HEK293 (cell line): Measurements from ENCODE around the gene NDUFV1.

Experiments used
- MZF1 ChIP-seq: fragments of 450-650 bp; formaldehyde crosslinking; IDR thresholded peaks from 2 replicates; pipeline ENCODE4 v1.5.1; 2017; ENCODE audit warnings: missing biosample characterization, missing genetic modification characterization, borderline replicate concordance
- REPIN1 ChIP-seq: fragments of 450-650 bp; formaldehyde crosslinking; IDR thresholded peaks from 2 replicates; pipeline ENCODE4 v1.5.1; 2017; ENCODE audit warnings: missing biosample characterization, missing genetic modification characterization, low read depth
- ZFP37 ChIP-seq: fragments of 450-650 bp; formaldehyde crosslinking; IDR thresholded peaks from 2 replicates; pipeline ENCODE4 v1.5.1; 2016; ENCODE audit warnings: missing biosample characterization, missing genetic modification characterization
- ZNF10 ChIP-seq: fragments of 450-650 bp; formaldehyde crosslinking; IDR thresholded peaks from 2 replicates; pipeline ENCODE4 v1.5.1; 2017; ENCODE audit warnings: missing biosample characterization, missing genetic modification characterization
- ZNF350 ChIP-seq: fragments of 450-650 bp; formaldehyde crosslinking; IDR thresholded peaks from 2 replicates; pipeline ENCODE4 v1.5.0; 2017; ENCODE audit warnings: missing biosample characterization, mild to moderate bottlenecking, missing genetic modification characterization
- TF ChIP-seq, protein P1 (sequence below): fragments of 450-650 bp; formaldehyde crosslinking; IDR thresholded peaks from 2 replicates; pipeline ENCODE4 v1.5.1; 2016; ENCODE audit warnings: missing biosample characterization, missing genetic modification characterization
- TF ChIP-seq, protein P2 (sequence below): fragments of 450-650 bp; formaldehyde crosslinking; IDR thresholded peaks from 2 replicates; pipeline ENCODE4 v1.5.1; 2016; ENCODE audit warnings: missing biosample characterization, missing genetic modification characterization
- TF ChIP-seq, protein P3 (sequence below): fragments of 450-650 bp; formaldehyde crosslinking; IDR thresholded peaks from 2 replicates; pipeline ENCODE4 v1.5.1; 2016; ENCODE audit warnings: missing biosample characterization, missing genetic modification characterization
- TF ChIP-seq, protein P4 (sequence below): fragments of 450-650 bp; formaldehyde crosslinking; IDR thresholded peaks from 2 replicates; pipeline ENCODE4; 2016; ENCODE audit warnings: missing biosample characterization, missing genetic modification characterization
- TF ChIP-seq, protein P5 (sequence below): fragments of 450-650 bp; formaldehyde crosslinking; IDR thresholded peaks from 2 replicates; pipeline ENCODE4 v1.5.1; 2017; ENCODE audit warnings: missing biosample characterization, missing genetic modification characterization
- TF ChIP-seq, protein P6 (sequence below): fragments of 450-650 bp; formaldehyde crosslinking; IDR thresholded peaks from 2 replicates; pipeline ENCODE4 v1.5.1; 2017; ENCODE audit warnings: missing biosample characterization, missing genetic modification characterization

DNA sequence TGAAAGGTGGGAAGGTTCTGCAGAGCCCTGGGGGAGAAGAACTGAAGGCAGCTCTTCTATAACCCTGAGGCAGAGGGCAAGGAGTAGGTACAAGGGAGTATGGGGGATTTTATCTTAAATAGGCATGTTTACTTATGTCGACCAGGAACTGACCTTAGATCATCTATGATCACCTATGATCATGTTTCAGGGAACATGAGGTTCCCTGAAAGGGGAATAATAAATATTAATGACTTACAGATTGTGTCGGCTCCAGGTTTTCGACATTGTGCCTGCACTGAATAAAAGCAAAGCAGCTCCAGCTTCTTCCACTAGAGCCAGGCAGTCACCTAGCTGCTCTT lies 13.2 kb upstream of the NDUFV1 start:
- TF ChIP-seq, protein P1, sequence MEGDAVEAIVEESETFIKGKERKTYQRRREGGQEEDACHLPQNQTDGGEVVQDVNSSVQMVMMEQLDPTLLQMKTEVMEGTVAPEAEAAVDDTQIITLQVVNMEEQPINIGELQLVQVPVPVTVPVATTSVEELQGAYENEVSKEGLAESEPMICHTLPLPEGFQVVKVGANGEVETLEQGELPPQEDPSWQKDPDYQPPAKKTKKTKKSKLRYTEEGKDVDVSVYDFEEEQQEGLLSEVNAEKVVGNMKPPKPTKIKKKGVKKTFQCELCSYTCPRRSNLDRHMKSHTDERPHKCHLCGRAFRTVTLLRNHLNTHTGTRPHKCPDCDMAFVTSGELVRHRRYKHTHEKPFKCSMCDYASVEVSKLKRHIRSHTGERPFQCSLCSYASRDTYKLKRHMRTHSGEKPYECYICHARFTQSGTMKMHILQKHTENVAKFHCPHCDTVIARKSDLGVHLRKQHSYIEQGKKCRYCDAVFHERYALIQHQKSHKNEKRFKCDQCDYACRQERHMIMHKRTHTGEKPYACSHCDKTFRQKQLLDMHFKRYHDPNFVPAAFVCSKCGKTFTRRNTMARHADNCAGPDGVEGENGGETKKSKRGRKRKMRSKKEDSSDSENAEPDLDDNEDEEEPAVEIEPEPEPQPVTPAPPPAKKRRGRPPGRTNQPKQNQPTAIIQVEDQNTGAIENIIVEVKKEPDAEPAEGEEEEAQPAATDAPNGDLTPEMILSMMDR (tag by site-specific recombination) = no peak
- TF ChIP-seq, protein P2, sequence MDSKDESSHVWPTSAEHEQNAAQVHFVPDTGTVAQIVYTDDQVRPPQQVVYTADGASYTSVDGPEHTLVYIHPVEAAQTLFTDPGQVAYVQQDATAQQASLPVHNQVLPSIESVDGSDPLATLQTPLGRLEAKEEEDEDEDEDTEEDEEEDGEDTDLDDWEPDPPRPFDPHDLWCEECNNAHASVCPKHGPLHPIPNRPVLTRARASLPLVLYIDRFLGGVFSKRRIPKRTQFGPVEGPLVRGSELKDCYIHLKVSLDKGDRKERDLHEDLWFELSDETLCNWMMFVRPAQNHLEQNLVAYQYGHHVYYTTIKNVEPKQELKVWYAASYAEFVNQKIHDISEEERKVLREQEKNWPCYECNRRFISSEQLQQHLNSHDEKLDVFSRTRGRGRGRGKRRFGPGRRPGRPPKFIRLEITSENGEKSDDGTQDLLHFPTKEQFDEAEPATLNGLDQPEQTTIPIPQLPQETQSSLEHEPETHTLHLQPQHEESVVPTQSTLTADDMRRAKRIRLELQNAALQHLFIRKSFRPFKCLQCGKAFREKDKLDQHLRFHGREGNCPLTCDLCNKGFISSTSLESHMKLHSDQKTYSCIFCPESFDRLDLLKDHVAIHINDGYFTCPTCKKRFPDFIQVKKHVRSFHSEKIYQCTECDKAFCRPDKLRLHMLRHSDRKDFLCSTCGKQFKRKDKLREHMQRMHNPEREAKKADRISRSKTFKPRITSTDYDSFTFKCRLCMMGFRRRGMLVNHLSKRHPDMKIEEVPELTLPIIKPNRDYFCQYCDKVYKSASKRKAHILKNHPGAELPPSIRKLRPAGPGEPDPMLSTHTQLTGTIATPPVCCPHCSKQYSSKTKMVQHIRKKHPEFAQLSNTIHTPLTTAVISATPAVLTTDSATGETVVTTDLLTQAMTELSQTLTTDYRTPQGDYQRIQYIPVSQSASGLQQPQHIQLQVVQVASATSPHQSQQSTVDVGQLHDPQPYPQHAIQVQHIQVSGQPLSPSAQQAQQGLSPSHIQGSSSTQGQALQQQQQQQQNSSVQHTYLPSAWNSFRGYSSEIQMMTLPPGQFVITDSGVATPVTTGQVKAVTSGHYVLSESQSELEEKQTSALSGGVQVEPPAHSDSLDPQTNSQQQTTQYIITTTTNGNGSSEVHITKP (tag by site-specific recombination) = no peak
- TF ChIP-seq, protein P3, sequence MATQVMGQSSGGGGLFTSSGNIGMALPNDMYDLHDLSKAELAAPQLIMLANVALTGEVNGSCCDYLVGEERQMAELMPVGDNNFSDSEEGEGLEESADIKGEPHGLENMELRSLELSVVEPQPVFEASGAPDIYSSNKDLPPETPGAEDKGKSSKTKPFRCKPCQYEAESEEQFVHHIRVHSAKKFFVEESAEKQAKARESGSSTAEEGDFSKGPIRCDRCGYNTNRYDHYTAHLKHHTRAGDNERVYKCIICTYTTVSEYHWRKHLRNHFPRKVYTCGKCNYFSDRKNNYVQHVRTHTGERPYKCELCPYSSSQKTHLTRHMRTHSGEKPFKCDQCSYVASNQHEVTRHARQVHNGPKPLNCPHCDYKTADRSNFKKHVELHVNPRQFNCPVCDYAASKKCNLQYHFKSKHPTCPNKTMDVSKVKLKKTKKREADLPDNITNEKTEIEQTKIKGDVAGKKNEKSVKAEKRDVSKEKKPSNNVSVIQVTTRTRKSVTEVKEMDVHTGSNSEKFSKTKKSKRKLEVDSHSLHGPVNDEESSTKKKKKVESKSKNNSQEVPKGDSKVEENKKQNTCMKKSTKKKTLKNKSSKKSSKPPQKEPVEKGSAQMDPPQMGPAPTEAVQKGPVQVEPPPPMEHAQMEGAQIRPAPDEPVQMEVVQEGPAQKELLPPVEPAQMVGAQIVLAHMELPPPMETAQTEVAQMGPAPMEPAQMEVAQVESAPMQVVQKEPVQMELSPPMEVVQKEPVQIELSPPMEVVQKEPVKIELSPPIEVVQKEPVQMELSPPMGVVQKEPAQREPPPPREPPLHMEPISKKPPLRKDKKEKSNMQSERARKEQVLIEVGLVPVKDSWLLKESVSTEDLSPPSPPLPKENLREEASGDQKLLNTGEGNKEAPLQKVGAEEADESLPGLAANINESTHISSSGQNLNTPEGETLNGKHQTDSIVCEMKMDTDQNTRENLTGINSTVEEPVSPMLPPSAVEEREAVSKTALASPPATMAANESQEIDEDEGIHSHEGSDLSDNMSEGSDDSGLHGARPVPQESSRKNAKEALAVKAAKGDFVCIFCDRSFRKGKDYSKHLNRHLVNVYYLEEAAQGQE (tag by site-specific recombination) = no peak
- TF ChIP-seq MZF1 (tag by site-specific recombination) (no peak), ZFP37 (tag by site-specific recombination) (no peak), ZNF10 (no peak), REPIN1 (tag by site-specific recombination) (no peak), ZNF350 (no peak)
- TF ChIP-seq, protein P4, sequence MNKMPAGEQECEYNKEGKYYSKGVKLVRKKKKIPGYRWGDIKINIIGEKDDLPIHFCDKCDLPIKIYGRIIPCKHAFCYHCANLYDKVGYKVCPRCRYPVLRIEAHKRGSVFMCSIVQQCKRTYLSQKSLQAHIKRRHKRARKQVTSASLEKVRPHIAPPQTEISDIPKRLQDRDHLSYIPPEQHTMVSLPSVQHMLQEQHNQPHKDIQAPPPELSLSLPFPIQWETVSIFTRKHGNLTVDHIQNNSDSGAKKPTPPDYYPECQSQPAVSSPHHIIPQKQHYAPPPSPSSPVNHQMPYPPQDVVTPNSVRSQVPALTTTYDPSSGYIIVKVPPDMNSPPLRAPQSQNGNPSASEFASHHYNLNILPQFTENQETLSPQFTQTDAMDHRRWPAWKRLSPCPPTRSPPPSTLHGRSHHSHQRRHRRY (tag by site-specific recombination) = no peak
- TF ChIP-seq, protein P5, sequence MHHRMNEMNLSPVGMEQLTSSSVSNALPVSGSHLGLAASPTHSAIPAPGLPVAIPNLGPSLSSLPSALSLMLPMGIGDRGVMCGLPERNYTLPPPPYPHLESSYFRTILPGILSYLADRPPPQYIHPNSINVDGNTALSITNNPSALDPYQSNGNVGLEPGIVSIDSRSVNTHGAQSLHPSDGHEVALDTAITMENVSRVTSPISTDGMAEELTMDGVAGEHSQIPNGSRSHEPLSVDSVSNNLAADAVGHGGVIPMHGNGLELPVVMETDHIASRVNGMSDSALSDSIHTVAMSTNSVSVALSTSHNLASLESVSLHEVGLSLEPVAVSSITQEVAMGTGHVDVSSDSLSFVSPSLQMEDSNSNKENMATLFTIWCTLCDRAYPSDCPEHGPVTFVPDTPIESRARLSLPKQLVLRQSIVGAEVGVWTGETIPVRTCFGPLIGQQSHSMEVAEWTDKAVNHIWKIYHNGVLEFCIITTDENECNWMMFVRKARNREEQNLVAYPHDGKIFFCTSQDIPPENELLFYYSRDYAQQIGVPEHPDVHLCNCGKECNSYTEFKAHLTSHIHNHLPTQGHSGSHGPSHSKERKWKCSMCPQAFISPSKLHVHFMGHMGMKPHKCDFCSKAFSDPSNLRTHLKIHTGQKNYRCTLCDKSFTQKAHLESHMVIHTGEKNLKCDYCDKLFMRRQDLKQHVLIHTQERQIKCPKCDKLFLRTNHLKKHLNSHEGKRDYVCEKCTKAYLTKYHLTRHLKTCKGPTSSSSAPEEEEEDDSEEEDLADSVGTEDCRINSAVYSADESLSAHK = no peak
- TF ChIP-seq, protein P6, sequence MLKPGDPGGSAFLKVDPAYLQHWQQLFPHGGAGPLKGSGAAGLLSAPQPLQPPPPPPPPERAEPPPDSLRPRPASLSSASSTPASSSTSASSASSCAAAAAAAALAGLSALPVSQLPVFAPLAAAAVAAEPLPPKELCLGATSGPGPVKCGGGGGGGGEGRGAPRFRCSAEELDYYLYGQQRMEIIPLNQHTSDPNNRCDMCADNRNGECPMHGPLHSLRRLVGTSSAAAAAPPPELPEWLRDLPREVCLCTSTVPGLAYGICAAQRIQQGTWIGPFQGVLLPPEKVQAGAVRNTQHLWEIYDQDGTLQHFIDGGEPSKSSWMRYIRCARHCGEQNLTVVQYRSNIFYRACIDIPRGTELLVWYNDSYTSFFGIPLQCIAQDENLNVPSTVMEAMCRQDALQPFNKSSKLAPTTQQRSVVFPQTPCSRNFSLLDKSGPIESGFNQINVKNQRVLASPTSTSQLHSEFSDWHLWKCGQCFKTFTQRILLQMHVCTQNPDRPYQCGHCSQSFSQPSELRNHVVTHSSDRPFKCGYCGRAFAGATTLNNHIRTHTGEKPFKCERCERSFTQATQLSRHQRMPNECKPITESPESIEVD (tag by site-specific recombination) = no peak
